ENCODE data around the gene RB1. TPM values are rescaled to one million over a fixed set of nuclear protein-coding genes. Genes with fewer than 3 reads are reported as not detected.

RB1 gene
- total and polyA plus RNA-seq, 7 experiments from 2014 or later = 12.1 to 37.1 (median 18.5) TPM

- H3K9me3 ChIP-seq (ENCODE audit: control insufficient read depth in 2 of 3, low read length in 3 of 3) = no peaks in the 10 kb centered on the region
- H3K27me3 Mint-ChIP-seq = peaks cover 0 to 12% (median 0%) of the 10 kb centered on the region in 5 donors
- no peak overlapping the region for H3K4me3 ChIP-seq (ENCODE audit: low read length)
- H3K27me3 ChIP-seq (ENCODE audit: control insufficient read depth in 2 of 2, insufficient read depth in 2 of 2, low read length in 2 of 2) = no peaks in the 10 kb centered on the region
- intact Hi-C loops (cut with micrococcal nuclease) = no loop called here
- peaks cover 0 to 8% (median 0%) of the 10 kb centered on the region in 3 experiments for H3K36me3 ChIP-seq (ENCODE audit: control insufficient read depth in 2 of 3, insufficient read depth in 3 of 3, low read length in 3 of 3)
- ATAC-seq = peak; percentile 3
- H3K9me3 Mint-ChIP-seq = peaks cover 0 to 7% (median 2%) of the 10 kb centered on the region in 11 donors
- H3K36me3 Mint-ChIP-seq = peaks cover 5 to 59% (median 21%) of the 10 kb centered on the region in 5 donors
- H3K27ac Mint-ChIP-seq = peak overlapping the region in 3 of 9 donors; percentile 13 to 58 (median 53)
- no peak overlapping the region for H3K27ac ChIP-seq (ENCODE audit: low read depth, low read length)
- ChIA-PET POLR2A (interaction anchor here (1.0 kb wide), 1 partner anchor 18 kb away, joined by 3 read pairs; no protein-coding TSS in a partner anchor), CTCF (no interaction called here)
- DNase-seq = no peak
- H3K4me1 Mint-ChIP-seq = peaks cover 17 to 48% (median 45%) of the 10 kb centered on the region in 7 donors
- peaks cover 0 to 4% of the 10 kb centered on the region in 2 donors for H3K4me1 ChIP-seq (ENCODE audit: control insufficient read depth in 2 of 2, insufficient read depth in 2 of 2, low read length in 2 of 2)
- no peak overlapping the region for H3K4me3 Mint-ChIP-seq
These were observed 13.4 kb downstream of the RB1 start for GRCh38 chr13:48316826-48317510.

GRCh38 chr13:48317511-48318376 lies 14.2 kb downstream of the RB1 start:
- H3K36me3 ChIP-seq (ENCODE audit: control insufficient read depth in 2 of 3, insufficient read depth in 3 of 3, low read length in 3 of 3) = peaks cover 0 to 8% (median 0%) of the 10 kb centered on the region in 3 experiments
- H3K27ac Mint-ChIP-seq = peak overlapping the region in 4 of 9 donors; percentile 47 to 93 (median 70)
- H3K4me3 ChIP-seq (ENCODE audit: low read length) = peak overlapping the region; percentile 54
- DNase-seq = no peak
- ChIA-PET CTCF (no interaction called here), POLR2A (interaction anchor here (1.0 to 1.5 kb wide), 4 partner anchors 8 to 78 kb away, joined by 3 to 8 read pairs (median 4); no protein-coding TSS in a partner anchor)
- no peaks in the 10 kb centered on the region for H3K9me3 ChIP-seq (ENCODE audit: control insufficient read depth in 2 of 3, low read length in 3 of 3)
- H3K4me1 Mint-ChIP-seq = peaks cover 20 to 46% (median 40%) of the 10 kb centered on the region in 7 donors
- ATAC-seq = peak; percentile 28
- peaks cover 5 to 62% (median 23%) of the 10 kb centered on the region in 5 donors for H3K36me3 Mint-ChIP-seq
- H3K27me3 ChIP-seq (ENCODE audit: control insufficient read depth in 2 of 2, insufficient read depth in 2 of 2, low read length in 2 of 2) = no peaks in the 10 kb centered on the region
- peaks cover 0 to 13% (median 0%) of the 10 kb centered on the region in 5 donors for H3K27me3 Mint-ChIP-seq
- peaks cover 0 to 14% (median 3%) of the 10 kb centered on the region in 11 donors for H3K9me3 Mint-ChIP-seq
- H3K27ac ChIP-seq (ENCODE audit: low read depth, low read length) = peak overlapping the region; percentile 23
- intact Hi-C loops (cut with micrococcal nuclease) = no loop called here
- H3K4me3 Mint-ChIP-seq = peak overlapping the region in 6 of 10 donors; percentile 50 to 89 (median 86)
- peaks cover 0 to 4% of the 10 kb centered on the region in 2 donors for H3K4me1 ChIP-seq (ENCODE audit: control insufficient read depth in 2 of 2, insufficient read depth in 2 of 2, low read length in 2 of 2)

GRCh38 chr13:48318377-48318811 lies 14.8 kb downstream of the RB1 start:
- intact Hi-C loops (cut with micrococcal nuclease) = no loop called here
- Mint-ChIP-seq H3K9me3 (peaks cover 0 to 18% (median 3%) of the 10 kb centered on the region in 11 donors), H3K27me3 (peaks cover 0 to 16% (median 0%) of the 10 kb centered on the region in 5 donors), H3K36me3 (peaks cover 5 to 60% (median 24%) of the 10 kb centered on the region in 5 donors), H3K4me1 (peaks cover 16 to 42% (median 35%) of the 10 kb centered on the region in 7 donors), H3K27ac (peak overlapping the region in 5 of 9 donors; percentile 36 to 93 (median 69)), H3K4me3 (peak overlapping the region in 9 of 10 donors; percentile 77 to 94 (median 88))
- ChIA-PET CTCF (interaction anchor here (1.8 kb wide), 1 partner anchor 16 kb away, joined by 7 read pairs; no protein-coding TSS in a partner anchor), POLR2A (interaction anchor here (1.1 to 1.6 kb wide), 4 partner anchors 9 to 214 kb away, joined by 3 to 8 read pairs (median 6); partner anchors contain the start of gene RCBTB2)
- no peaks in the 10 kb centered on the region for H3K27me3 ChIP-seq (ENCODE audit: control insufficient read depth in 2 of 2, insufficient read depth in 2 of 2, low read length in 2 of 2)
- peaks cover 0 to 8% (median 0%) of the 10 kb centered on the region in 3 experiments for H3K36me3 ChIP-seq (ENCODE audit: control insufficient read depth in 2 of 3, insufficient read depth in 3 of 3, low read length in 3 of 3)
- peak; percentile 39 for ATAC-seq
- H3K9me3 ChIP-seq (ENCODE audit: control insufficient read depth in 2 of 3, low read length in 3 of 3) = no peaks in the 10 kb centered on the region
- H3K4me1 ChIP-seq (ENCODE audit: control insufficient read depth in 2 of 2, insufficient read depth in 2 of 2, low read length in 2 of 2) = peaks cover 0 to 4% of the 10 kb centered on the region in 2 donors
- peak overlapping the region; percentile 54 for H3K4me3 ChIP-seq (ENCODE audit: low read length)
- DNase-seq = peak in 2 of 9 donors; percentile 12 to 19
- H3K27ac ChIP-seq (ENCODE audit: low read depth, low read length) = peak overlapping the region; percentile 23

GRCh38 chr13:48318821-48319511 lies 15.4 kb downstream of the RB1 start:
- ChIA-PET CTCF (interaction anchor here (1.8 kb wide), 1 partner anchor 15 kb away, joined by 7 read pairs; no protein-coding TSS in a partner anchor), POLR2A (interaction anchor here (1.1 to 1.6 kb wide), 4 partner anchors 9 to 213 kb away, joined by 3 to 8 read pairs (median 6); partner anchors contain the start of gene RCBTB2)
- H3K36me3 Mint-ChIP-seq = peaks cover 5 to 60% (median 26%) of the 10 kb centered on the region in 5 donors
- peaks cover 0 to 20% (median 3%) of the 10 kb centered on the region in 11 donors for H3K9me3 Mint-ChIP-seq
- H3K4me1 Mint-ChIP-seq = peaks cover 16 to 43% (median 35%) of the 10 kb centered on the region in 7 donors
- DNase-seq = peak in 2 of 9 donors; percentile 14 to 19
- peaks cover 0 to 16% (median 0%) of the 10 kb centered on the region in 5 donors for H3K27me3 Mint-ChIP-seq
- H3K27ac ChIP-seq (ENCODE audit: low read depth, low read length) = peak overlapping the region; percentile 23
- H3K4me1 ChIP-seq (ENCODE audit: control insufficient read depth in 2 of 2, insufficient read depth in 2 of 2, low read length in 2 of 2) = peaks cover 0 to 4% of the 10 kb centered on the region in 2 donors
- ATAC-seq = peak; percentile 39
- peaks cover 0 to 8% (median 0%) of the 10 kb centered on the region in 3 experiments for H3K36me3 ChIP-seq (ENCODE audit: control insufficient read depth in 2 of 3, insufficient read depth in 3 of 3, low read length in 3 of 3)
- peak overlapping the region in 7 of 9 donors; percentile 31 to 85 (median 65) for H3K27ac Mint-ChIP-seq
- intact Hi-C loops (cut with micrococcal nuclease) = no loop called here
- H3K4me3 Mint-ChIP-seq = peak overlapping the region; percentile 72 to 94 (median 87)
- H3K9me3 ChIP-seq (ENCODE audit: control insufficient read depth in 2 of 3, low read length in 3 of 3) = no peaks in the 10 kb centered on the region
- no peaks in the 10 kb centered on the region for H3K27me3 ChIP-seq (ENCODE audit: control insufficient read depth in 2 of 2, insufficient read depth in 2 of 2, low read length in 2 of 2)
- peak overlapping the region; percentile 54 for H3K4me3 ChIP-seq (ENCODE audit: low read length)

GRCh38 chr13:48319531-48320398 lies 16.2 kb downstream of the RB1 start:
- no peaks in the 10 kb centered on the region for H3K27me3 ChIP-seq (ENCODE audit: control insufficient read depth in 2 of 2, insufficient read depth in 2 of 2, low read length in 2 of 2)
- peaks cover 0 to 8% (median 0%) of the 10 kb centered on the region in 3 experiments for H3K36me3 ChIP-seq (ENCODE audit: control insufficient read depth in 2 of 3, insufficient read depth in 3 of 3, low read length in 3 of 3)
- DNase-seq (peak in 2 of 9 donors; percentile 26 to 27), ATAC-seq (peak; percentile 47)
- no peak overlapping the region for H3K27ac ChIP-seq (ENCODE audit: low read depth, low read length)
- H3K9me3 ChIP-seq (ENCODE audit: control insufficient read depth in 2 of 3, low read length in 3 of 3) = no peaks in the 10 kb centered on the region
- intact Hi-C loops (cut with micrococcal nuclease) = loop anchor here (1.0 to 2.0 kb wide), 2 partner anchors 15 kb away; no protein-coding TSS in a partner anchor
- Mint-ChIP-seq H3K9me3 (peaks cover 0 to 20% (median 3%) of the 10 kb centered on the region in 11 donors), H3K27ac (peak overlapping the region; percentile 31 to 85 (median 63)), H3K27me3 (peaks cover 0 to 16% (median 0%) of the 10 kb centered on the region in 5 donors), H3K4me3 (peak overlapping the region; percentile 72 to 94 (median 87)), H3K36me3 (peaks cover 5 to 64% (median 26%) of the 10 kb centered on the region in 5 donors), H3K4me1 (peaks cover 16 to 46% (median 35%) of the 10 kb centered on the region in 7 donors)
- peaks cover 0 to 4% of the 10 kb centered on the region in 2 donors for H3K4me1 ChIP-seq (ENCODE audit: control insufficient read depth in 2 of 2, insufficient read depth in 2 of 2, low read length in 2 of 2)
- ChIA-PET CTCF (interaction anchor here (1.0 to 1.8 kb wide), 2 partner anchors 14 to 449 kb away, joined by 3 to 7 read pairs; no protein-coding TSS in a partner anchor), POLR2A (interaction anchor here (0.6 to 1.6 kb wide), 6 partner anchors 13 to 1742 kb away, joined by 3 to 7 read pairs (median 4); partner anchors contain the start of gene RCBTB2)
- peak overlapping the region; percentile 54 for H3K4me3 ChIP-seq (ENCODE audit: low read length)

Measured in naive thymus-derived CD4-positive, alpha-beta T cell (primary cell).